Activated naive CD4-positive, alpha-beta T cell treated with anti-CD3 and anti-CD28 coated beads, Interleukin-2, amount 10 ng/mL, durations not matched to agents 7 days and 5 days (primary cell): ENCODE measurements around the gene LRRC27.

Source experiments
- CTCF ChIA-PET: fragments of 350-600 bp; sonication (Branson Sonifier 250); formaldehyde crosslinking; loops from one replicate; lab custom pipeline; 2021; ENCODE audit warnings: antibody characterized with exemption; lab: Charles Lee
- DNase-seq: peaks from one replicate; pipeline ENCODE4 v3.0.0-alpha.2; 2020
- H3K27ac Mint-ChIP-seq: one replicate; pipeline ENCODE4 v1.8.0; 2021; ENCODE audit warnings: mild to moderate bottlenecking, moderate library complexity, mixed read lengths
- H3K27me3 Mint-ChIP-seq: one replicate; pipeline ENCODE4 v1.8.0; 2021; ENCODE audit warnings: mild to moderate bottlenecking, mixed read lengths
- H3K36me3 Mint-ChIP-seq: one replicate; pipeline ENCODE4 v1.8.0; 2021; ENCODE audit warnings: mixed read lengths
- H3K4me1 Mint-ChIP-seq: one replicate; pipeline ENCODE4 v1.8.0; 2021; ENCODE audit warnings: mixed read lengths
- H3K4me3 Mint-ChIP-seq: one replicate; pipeline ENCODE4 v1.8.0; 2021; ENCODE audit warnings: mild to moderate bottlenecking, moderate library complexity, mixed read lengths
- H3K9me3 Mint-ChIP-seq: one replicate; pipeline ENCODE4 v1.8.0; 2021; ENCODE audit warnings: mixed read lengths

LRRC27 gene

GRCh38 chr10:132390170-132390920 lies 58.4 kb downstream of the LRRC27 start:
- Mint-ChIP-seq H3K36me3 (no peaks in the 10 kb centered on the region), H3K4me1 (peaks cover 4% of the 10 kb centered on the region), H3K9me3 (peaks cover 7% of the 10 kb centered on the region), H3K27me3 (peaks cover 21% of the 10 kb centered on the region), H3K4me3 (no peak overlapping the region), H3K27ac (peak overlapping the region; percentile 14)
- CTCF ChIA-PET = interaction anchor here (1.6 kb wide), 1 partner anchor 61 kb away, joined by 6 read pairs; no protein-coding TSS in a partner anchor
- peak; percentile 17 for DNase-seq

GRCh38 chr10:132390921-132391675 lies 59.1 kb downstream of the LRRC27 start:
- peaks cover 4% of the 10 kb centered on the region for H3K4me1 Mint-ChIP-seq
- no peak overlapping the region for H3K4me3 Mint-ChIP-seq
- H3K27ac Mint-ChIP-seq = no peak overlapping the region
- peaks cover 7% of the 10 kb centered on the region for H3K9me3 Mint-ChIP-seq
- no peak for DNase-seq
- CTCF ChIA-PET = interaction anchor here (0.9 to 1.0 kb wide), 2 partner anchors 61 to 63 kb away, joined by 4 read pairs; no protein-coding TSS in a partner anchor
- H3K36me3 Mint-ChIP-seq = no peaks in the 10 kb centered on the region
- peaks cover 19% of the 10 kb centered on the region for H3K27me3 Mint-ChIP-seq

DNA sequence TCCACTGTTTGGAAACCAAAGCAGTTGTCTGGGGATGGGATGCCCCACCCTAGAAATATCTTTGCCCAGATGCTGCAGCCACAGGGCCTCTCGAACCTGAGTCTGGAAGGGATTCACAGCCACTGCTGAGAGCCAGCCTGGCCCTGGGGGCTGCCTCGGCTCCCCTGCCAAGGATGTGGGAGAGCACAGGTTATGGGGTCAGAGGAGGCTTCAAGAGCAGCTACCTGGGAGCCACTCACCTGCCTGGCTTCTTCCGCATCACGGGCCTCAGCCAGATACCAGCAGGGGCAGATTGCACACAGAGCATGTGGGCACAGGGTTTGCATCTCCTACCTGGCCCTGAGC lies 59.7 kb downstream of the LRRC27 start:
- H3K4me1 Mint-ChIP-seq = peaks cover 4% of the 10 kb centered on the region
- CTCF ChIA-PET = interaction anchor here (0.9 to 1.6 kb wide), 3 partner anchors 61 to 160 kb away, joined by 3 to 4 read pairs (median 4); no protein-coding TSS in a partner anchor
- H3K4me3 Mint-ChIP-seq = no peak overlapping the region
- no peak for DNase-seq
- H3K9me3 Mint-ChIP-seq = peaks cover 7% of the 10 kb centered on the region
- no peaks in the 10 kb centered on the region for H3K36me3 Mint-ChIP-seq
- H3K27me3 Mint-ChIP-seq = peaks cover 13% of the 10 kb centered on the region
- no peak overlapping the region for H3K27ac Mint-ChIP-seq

DNA sequence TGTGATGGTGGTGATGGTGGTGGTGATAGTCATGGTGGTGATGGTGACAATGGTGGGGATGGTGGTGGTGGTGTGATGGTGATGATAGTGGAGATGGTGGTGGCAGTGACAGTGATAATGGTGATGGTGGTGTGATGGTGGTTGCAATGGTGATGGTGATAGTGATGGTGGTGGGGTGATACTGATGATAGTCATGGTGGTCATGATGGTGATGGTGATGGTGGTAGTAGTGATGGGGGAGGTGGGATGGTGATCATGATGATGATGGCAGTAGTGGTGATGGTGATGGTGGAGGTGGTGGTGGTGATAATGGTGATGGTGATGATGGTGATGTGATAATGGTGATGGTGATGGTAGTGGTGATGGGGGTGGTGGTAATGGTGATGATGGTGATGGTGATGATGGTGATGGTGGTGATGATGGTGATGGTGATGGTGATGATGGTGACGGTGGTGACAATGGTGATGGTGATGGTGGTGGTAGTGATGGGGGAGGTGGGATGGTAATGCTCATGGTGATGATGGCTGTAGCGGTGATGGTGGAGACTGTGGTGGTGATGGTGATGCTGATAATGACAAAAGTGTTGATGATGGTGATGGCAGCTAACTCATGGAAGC lies 60.3 kb downstream of the LRRC27 start:
- Mint-ChIP-seq H3K27ac (no peak overlapping the region), H3K27me3 (peaks cover 12% of the 10 kb centered on the region), H3K9me3 (peaks cover 7% of the 10 kb centered on the region), H3K36me3 (no peaks in the 10 kb centered on the region), H3K4me1 (peaks cover 4% of the 10 kb centered on the region), H3K4me3 (no peak overlapping the region)
- CTCF ChIA-PET = interaction anchor here (1.6 kb wide), 1 partner anchor 159 kb away, joined by 3 read pairs; no protein-coding TSS in a partner anchor
- no peak for DNase-seq

DNA sequence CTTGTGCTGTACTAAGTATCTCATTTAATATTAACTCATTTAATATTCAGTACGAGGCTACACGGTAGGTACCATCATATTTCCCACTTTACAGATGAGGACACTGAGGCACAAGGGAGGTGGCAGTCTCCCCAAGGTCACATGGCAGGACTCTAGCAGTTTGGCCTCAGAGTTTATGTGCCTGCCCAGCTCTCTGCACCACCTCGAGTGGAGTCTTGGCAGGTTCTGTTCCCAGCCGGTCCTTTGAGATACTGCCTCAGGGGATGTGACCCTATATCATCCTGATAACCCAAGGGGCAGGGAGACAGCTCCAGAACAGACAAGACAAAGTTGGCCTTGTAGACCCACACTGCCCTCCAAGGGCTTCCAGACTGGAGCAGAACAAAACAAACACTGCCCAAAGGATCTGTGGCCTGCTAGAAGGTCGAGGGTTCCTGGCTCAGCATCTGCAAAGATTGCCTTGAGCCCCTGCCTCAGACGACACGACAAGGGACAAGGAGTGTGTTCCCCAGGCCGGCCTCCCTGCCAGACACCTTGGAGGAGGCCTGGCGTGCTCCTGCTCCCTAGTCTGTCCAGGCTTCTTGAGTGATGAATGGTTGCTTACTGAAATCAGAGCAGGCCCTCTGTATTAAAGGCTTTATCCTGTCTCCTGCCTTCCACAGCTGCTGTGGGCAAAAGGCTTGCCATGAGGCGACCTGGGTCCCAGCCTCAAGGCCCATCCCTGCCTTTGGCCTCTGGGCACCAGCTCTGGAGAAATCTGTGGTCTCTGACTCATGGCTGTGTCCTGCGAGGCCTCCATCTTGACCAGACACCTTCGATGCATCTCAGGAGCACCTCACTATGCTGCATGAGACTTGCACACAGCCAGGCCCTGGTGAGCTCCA lies 61.1 kb downstream of the LRRC27 start:
- no peak for DNase-seq
- CTCF ChIA-PET = interaction anchor here (1.6 kb wide), 1 partner anchor 158 kb away, joined by 3 read pairs; no protein-coding TSS in a partner anchor
- Mint-ChIP-seq H3K4me1 (peaks cover 5% of the 10 kb centered on the region), H3K27ac (no peak overlapping the region), H3K9me3 (peaks cover 7% of the 10 kb centered on the region), H3K27me3 (peaks cover 12% of the 10 kb centered on the region), H3K36me3 (no peaks in the 10 kb centered on the region), H3K4me3 (no peak overlapping the region)

DNA sequence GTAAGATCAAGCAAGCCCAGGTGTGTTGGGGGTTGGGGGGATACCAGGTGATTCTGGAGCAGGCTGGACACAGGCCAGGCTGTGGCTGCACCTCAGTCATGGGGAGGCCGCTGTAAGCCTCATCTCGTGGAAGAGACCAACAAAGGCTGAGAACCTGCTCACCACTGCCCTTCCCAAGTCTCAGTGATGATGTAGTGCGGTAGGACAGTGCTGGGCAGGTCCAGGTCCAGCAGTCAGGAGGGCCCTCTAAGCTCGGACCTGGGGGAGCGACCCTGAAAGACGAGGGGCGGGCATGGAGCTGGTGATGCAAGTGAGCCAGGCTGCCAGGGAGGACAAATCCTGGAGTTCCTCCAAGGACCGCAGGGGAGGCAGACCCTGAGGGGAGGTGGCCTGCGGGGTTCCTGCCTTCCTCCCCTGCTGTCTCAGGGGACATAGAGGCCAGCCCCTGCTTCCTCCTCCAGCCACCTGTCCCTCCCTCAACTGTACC lies 61.7 kb downstream of the LRRC27 start:
- peaks cover 7% of the 10 kb centered on the region for H3K9me3 Mint-ChIP-seq
- H3K27ac Mint-ChIP-seq = peak overlapping the region; percentile 49
- CTCF ChIA-PET = no interaction called here
- H3K4me1 Mint-ChIP-seq = peaks cover 8% of the 10 kb centered on the region
- H3K27me3 Mint-ChIP-seq = peaks cover 12% of the 10 kb centered on the region
- no peak for DNase-seq
- H3K36me3 Mint-ChIP-seq = no peaks in the 10 kb centered on the region
- no peak overlapping the region for H3K4me3 Mint-ChIP-seq

DNA sequence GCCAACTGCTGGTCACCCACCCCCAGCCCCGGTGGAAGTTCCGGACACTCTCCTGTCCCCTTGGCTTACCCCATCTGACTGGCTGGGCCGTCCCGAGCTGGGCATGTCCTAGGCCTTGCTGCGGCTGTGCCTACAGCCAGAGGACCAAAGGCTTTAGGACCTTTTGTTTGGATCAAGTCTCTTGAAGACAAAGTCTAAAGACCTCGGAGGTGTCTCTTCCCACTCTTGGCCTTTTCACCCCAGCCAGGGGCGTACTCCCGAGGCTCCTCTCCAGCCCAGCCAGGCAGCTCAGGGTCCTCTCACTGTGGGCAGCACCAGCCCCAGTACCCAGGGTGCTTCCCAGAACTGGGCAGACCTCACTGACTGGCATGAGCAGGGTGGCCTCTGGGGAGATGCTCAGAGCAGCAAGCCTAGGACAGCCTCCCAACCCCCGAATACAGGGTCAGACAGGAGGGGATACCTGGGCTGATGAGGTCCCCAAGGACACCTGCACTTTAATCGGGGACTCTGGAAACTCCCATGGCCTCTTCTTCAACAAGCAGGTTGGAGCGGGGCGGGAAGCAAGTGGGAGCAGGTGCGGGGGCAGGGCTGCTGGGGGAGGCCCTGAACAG lies 62.3 kb downstream of the LRRC27 start:
- H3K36me3 Mint-ChIP-seq = peaks cover under 1% of the 10 kb centered on the region
- H3K27me3 Mint-ChIP-seq = peaks cover 12% of the 10 kb centered on the region
- peaks cover 7% of the 10 kb centered on the region for H3K9me3 Mint-ChIP-seq
- peaks cover 8% of the 10 kb centered on the region for H3K4me1 Mint-ChIP-seq
- H3K27ac Mint-ChIP-seq = no peak overlapping the region
- no peak overlapping the region for H3K4me3 Mint-ChIP-seq
- CTCF ChIA-PET = no interaction called here
- DNase-seq = no peak

DNA sequence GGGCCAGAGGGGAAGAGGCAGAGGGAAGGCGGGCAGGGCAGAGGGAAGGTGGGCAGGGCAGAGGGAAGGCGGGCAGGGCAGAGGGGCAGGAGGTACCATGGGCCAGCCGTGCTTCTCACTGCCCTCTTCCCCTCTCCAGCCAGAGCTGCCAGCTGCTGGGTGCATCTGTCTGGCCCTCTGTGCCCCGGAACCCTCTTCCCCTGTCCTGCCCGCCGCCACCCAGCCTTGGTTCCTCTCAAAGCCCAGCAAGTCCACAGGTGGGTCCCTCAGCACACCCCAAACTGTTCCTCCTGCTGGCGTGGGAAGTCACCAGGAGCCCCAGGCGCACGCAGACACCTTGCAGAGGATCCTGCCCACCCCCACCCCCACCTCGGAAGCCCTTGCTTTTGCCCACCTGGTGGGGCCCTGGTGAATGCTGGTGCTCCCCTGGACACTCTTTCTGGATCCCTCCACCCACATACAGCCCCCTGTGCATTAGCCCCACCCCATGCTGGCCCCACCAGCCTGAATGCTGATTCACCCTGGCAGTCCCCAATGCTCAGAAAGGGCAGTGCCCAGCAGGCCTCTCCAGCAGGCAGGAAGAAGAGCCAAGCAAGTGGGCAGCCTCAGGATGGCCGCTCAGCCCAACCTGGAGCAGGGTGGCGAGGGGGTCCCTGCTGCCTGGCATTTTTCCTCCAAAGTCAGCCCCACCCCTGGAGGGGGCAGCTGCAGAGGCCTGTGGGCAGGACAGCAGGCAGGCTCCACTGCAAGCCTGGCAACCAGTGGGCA lies 63.1 kb downstream of the LRRC27 start:
- peaks cover 7% of the 10 kb centered on the region for H3K27me3 Mint-ChIP-seq
- peak overlapping the region; percentile 38 for H3K4me3 Mint-ChIP-seq
- no peak overlapping the region for H3K27ac Mint-ChIP-seq
- peaks cover 12% of the 10 kb centered on the region for H3K4me1 Mint-ChIP-seq
- CTCF ChIA-PET = no interaction called here
- no peak for DNase-seq
- H3K36me3 Mint-ChIP-seq = peaks cover 4% of the 10 kb centered on the region
- peaks cover 7% of the 10 kb centered on the region for H3K9me3 Mint-ChIP-seq

GRCh38 chr10:132395704-132396493 lies 63.9 kb downstream of the LRRC27 start:
- Mint-ChIP-seq H3K4me3 (peak overlapping the region; percentile 38), H3K27ac (peak overlapping the region; percentile 14), H3K36me3 (peaks cover 4% of the 10 kb centered on the region), H3K9me3 (peaks cover 7% of the 10 kb centered on the region), H3K4me1 (peaks cover 12% of the 10 kb centered on the region), H3K27me3 (peaks cover 7% of the 10 kb centered on the region)
- CTCF ChIA-PET = no interaction called here
- no peak for DNase-seq

GRCh38 chr10:132396494-132397035 lies 64.6 kb downstream of the LRRC27 start:
- Mint-ChIP-seq H3K9me3 (peaks cover 7% of the 10 kb centered on the region), H3K36me3 (peaks cover 4% of the 10 kb centered on the region), H3K27me3 (peaks cover 7% of the 10 kb centered on the region), H3K27ac (no peak overlapping the region), H3K4me1 (peaks cover 12% of the 10 kb centered on the region), H3K4me3 (peak overlapping the region; percentile 23)
- CTCF ChIA-PET = interaction anchor here (1.1 to 2.5 kb wide), 3 partner anchors 12 to 55 kb away, joined by 4 to 13 read pairs (median 4); no protein-coding TSS in a partner anchor
- peak; percentile 76 for DNase-seq

- CTCF ChIA-PET = interaction anchor here (1.1 to 2.5 kb wide), 3 partner anchors 11 to 54 kb away, joined by 4 to 13 read pairs (median 4); no protein-coding TSS in a partner anchor
- H3K27ac Mint-ChIP-seq = peak within 1 kb of the TSS; percentile 67
- peak within 1 kb of the TSS; percentile 85 for H3K4me3 Mint-ChIP-seq
- peaks cover 7% of the 10 kb centered on the region for H3K27me3 Mint-ChIP-seq
- H3K9me3 Mint-ChIP-seq = peaks cover 5% of the 10 kb centered on the region
- peak; percentile 80 for DNase-seq
- peaks cover 4% of the 10 kb centered on the region for H3K36me3 Mint-ChIP-seq
- peaks cover 12% of the 10 kb centered on the region for H3K4me1 Mint-ChIP-seq
These were observed 65.1 kb downstream of the LRRC27 start, which contains the start of gene PWWP2B for GRCh38 chr10:132397036-132397541. TSS of gene PWWP2B (plus strand) at chr10:132397200. CDS start at chr10:132397227, 27 bp downstream.
